GM18520 (cell line): ENCODE results near the gene GNPTAB.
"Not testable (repeated sequence)": the region's sequence is repeated elsewhere in the genome, so short reads cannot be mapped to it uniquely, and the experiment has no call there.

Experiments used
- ATAC-seq: cut with Tn5 transposase; IDR thresholded peaks from one replicate; pipeline ENCODE4 v1.9.1; 2021; ENCODE audit not compliant: unreplicated experiment

Gene GNPTAB

GRCh38 chr12:101740980-101741379 lies 89.8 kb downstream of the GNPTAB start:
- no peak for ATAC-seq

- ATAC-seq: no peak
Observed at GRCh38 chr12:101740566-101740965, 90.2 kb downstream of the GNPTAB start.

- ATAC-seq: no peak
Observed at GRCh38 chr12:101738920-101739665, 91.7 kb downstream of the GNPTAB start, which contains the start of gene SYCP3. Gene SYCP3 (minus strand): TSS chr12:101739462. CDS start chr12:101737935, 1,527 bp downstream.

DNA sequence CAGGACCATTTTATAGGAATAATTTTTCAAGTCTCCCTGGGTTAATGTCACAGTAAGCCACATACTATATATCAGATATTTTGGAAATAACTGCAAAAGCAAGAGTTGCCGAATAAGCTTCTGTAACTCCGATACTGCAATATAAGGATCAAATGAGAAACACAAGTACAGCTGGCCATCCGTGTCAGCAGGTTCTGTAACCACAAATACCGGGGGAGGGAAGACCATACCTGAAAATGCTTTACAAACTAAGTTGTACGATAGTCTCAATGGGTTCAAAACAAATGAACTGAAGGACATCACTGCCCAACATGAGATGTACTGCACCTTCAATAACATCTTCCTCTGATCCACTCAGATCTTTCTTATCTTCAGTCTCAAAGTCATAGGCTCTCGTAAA lies 93.3 kb downstream of the GNPTAB start:
- no peak for ATAC-seq

GRCh38 chr12:101734482-101734881 lies 96.3 kb downstream of the GNPTAB start:
- not testable (repeated sequence) for ATAC-seq

DNA sequence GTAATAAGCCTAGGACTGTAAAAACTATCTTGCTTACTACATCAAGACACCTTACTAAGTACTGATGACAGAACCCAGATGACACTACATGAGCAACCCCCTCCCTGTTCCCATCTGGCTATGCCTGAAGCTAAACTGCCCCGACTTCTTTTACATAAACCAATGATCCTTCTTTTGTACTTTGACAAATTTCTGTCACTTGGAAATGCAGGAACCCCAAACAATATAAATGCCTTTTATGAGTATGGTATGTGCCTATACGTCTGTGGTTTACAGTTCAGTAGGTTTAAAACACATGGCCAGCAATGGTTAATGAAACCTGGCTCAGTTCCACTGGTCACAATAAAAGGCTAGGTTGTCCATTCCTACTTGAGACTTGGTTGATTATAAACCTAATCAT lies 97.6 kb downstream of the GNPTAB start:
- ATAC-seq: no peak

DNA sequence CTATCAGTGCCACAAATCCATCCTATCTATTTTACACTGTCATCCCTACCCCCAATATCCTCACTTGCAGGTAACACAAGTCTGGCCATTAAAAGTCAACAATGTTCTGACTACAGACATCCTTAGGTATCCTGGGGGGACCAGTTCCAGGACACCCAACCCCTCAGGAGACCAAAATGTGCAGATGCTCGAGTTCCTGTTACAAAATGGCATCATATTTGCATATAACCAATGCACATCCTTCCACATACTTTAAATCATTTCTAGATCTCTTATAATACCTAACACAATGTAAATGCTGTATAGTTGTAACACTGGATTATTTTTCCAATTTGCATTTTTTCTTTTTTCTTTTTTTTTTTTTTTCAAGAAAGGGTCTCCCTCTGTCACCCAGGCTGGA lies 98.4 kb downstream of the GNPTAB start:
- no peak for ATAC-seq

DNA sequence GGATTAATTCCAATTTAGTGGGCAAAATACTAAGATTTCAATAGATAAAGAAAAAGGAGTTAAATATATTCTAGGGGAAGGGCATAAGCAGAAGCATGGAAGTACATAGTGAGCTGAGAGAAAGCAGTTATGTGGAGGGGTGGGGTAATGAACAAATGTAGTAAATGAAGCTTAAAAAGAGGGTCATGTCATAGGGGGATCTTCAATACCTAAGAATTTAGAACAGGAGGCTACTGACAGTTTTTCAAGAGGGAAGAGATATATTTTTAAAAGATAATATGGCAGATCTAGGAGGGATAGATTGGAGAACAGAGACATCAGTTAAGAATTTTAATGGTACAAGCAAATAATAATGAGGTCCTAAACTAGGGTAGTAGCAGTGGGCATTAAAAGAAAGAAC lies 100.9 kb downstream of the GNPTAB start:
- no peak for ATAC-seq

DNA sequence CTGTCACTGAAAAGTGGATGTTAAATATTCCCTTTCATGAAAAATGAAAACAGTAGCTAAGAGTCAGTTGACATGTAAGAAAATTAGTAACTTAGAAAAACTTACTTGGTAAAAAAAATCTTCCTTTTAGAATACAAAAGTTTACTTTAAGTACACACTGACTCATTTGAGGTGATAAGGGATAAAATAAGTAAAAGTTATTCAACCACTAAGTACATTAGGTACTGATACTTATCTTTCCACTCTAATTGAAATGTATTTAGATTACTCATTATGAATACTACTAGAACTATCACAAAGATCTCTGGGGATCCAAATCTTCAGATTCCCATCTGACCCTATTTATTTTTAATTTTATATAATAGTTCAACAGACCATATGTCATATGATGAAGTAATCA lies 103.7 kb downstream of the GNPTAB start:
- no peak for ATAC-seq

GRCh38 chr12:101722392-101722791 lies 108.4 kb downstream of the GNPTAB start:
- ATAC-seq: no peak

GRCh38 chr12:101720118-101720517 lies 110.6 kb downstream of the GNPTAB start:
- no peak for ATAC-seq

DNA sequence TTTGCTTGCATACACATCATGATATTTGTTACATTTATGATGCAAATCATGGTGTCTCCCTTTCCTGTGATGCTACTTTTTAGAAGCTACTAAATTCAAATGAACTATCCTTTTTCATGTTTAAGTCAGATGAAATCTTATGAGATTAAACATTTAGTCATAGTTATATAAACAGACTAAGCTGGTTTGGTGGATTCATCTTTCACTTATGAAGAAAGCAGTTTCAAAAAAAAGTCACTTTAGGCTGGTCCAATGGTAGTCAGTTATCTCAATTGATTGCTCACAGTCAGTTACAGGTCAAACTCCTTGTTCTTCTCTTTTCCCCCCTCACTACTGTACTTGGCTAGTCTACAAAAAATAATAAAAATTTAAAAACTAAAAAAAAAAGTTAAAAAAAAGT lies 111.2 kb downstream of the GNPTAB start:
- no peak for ATAC-seq

DNA sequence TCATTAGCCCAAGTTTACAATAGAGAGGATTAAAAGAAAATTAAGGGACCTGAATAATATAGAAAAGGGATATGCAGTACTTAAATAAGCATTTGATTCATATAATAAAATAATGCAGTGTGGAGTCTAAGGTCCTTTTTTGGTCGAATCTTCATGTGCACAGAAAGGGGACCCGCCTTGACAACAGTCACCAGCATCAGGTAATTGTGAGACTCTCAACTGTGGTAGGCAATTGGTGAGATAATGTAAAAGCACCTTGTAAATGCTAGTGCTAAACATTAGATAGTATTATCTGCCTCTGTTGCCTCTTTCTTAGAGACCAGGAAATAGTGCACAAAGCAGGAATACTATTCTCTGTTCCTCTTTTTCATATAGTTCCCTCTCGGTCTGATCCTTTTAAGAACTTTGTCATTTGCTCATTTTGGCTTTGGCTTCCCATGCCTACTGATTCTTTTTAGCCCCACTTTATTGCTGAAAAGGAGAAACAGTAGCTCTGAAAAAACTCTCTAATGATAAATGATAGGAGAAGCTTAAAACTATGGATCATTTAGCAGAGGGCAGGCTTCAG lies 115.8 kb downstream of the GNPTAB start:
- ATAC-seq: no peak

DNA sequence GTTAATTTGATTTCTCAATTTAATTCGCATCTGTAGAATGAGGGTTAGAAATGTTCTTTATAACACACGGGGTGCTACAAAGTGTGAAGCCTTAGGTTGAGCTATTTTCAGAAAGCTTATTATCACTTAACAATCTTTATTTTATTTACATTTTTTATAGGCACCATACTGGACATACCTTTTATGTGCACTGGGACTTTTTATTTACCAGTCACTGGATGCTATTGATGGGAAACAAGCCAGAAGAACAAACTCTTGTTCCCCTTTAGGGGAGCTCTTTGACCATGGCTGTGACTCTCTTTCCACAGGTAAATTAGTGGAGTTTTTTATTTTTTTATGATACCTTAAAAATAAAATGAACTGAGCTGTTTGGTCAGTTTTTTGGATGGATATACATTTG lies 116.8 kb downstream of the GNPTAB start:
- ATAC-seq: no peak

DNA sequence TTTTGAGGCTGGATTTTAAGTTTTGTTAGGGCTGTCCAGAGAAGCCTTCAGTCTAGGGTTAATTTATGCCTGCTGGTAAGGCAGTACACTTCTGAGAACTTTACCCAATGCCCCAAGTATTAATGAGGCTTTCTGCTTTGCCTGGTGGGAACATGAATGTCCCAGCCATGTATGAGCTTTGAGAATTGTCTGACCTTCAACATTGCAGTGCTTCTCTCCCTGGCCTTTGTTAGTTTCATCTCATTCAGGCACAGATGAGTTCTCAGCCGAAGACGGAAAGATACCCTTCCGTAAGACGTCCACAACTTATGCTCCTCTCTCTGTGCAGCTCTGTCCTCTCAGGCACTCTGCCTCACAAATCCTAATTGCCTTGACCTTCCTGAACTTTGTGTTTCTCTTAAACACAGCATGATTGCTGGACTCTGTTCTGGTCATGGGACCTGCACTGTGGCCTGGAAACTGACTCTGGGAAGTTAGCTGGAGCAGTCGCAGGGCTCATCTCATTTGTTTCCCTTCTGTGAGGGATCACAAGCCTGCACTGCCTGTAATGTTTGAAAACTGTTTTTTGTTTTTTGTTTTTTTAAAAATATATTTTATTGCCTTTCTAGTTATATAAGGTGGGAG lies 117.6 kb downstream of the GNPTAB start:
- no peak for ATAC-seq

GRCh38 chr12:101710288-101710687 lies 120.5 kb downstream of the GNPTAB start:
- ATAC-seq: no peak

- no peak for ATAC-seq
Observed at GRCh38 chr12:101707131-101707782, 123.5 kb downstream of the GNPTAB start.

DNA sequence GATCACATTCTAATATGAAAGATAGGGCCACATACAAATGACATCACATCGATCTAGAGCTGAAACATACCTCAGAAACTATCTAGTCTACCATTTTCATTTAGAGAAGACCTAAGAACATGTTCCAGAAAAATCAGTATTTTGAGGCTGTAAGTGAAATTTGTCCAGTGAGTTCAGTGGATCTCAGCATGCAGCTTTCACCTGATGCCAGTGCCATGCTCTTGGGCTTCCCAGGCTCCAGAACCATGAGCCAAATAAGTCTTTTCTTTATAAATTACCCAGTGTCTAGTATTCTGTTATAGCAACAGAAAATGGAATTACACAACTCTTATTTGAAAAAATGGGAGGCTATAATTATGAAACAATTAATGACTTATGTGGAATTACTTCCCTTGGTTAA lies 124.4 kb downstream of the GNPTAB start:
- ATAC-seq: no peak

DNA sequence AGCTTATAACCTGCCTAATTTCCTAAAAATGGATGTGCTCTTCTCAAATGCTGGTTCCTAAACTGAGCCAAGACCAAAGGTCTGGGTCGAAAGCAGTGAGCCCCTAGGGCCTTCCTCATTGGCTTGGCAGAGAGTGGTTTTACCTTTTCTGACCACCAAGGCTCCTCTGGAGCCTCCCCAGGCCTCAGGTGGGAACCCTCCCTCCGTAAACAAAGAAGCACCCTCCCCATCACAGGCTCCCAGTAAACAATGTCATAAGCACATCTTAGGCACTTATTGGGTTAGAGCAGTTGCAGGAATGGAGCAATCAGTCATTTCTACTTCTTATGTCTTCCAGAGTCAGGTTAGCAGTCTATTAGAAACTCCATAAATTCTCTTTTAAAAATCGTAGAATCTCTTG lies 127.3 kb downstream of the GNPTAB start:
- ATAC-seq: no peak

DNA sequence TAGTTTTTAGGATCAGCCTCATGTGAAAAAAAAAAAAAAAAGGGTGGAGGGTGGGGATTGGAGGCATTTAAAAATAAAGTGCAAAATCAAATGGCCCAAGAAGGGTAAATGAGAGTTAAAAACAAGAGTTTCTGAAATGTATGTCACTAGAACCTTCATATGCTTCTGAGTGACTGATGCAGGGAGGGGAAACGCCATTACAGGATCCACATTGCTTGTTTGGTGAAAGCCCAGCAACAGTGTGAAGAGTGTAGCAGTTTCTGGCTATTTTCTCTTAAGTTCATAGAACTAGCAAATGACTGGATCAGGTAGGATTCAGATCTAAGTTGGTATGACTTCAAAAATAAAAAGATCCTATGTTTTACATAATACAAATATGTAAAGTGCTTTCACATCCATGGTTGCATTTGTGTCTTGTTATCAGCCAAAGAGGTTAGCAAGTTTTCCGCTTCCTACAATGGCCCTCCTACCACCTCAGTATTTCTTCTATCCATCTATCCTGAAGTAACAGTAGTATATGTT lies 130.4 kb downstream of the GNPTAB start:
- ATAC-seq: no peak

DNA sequence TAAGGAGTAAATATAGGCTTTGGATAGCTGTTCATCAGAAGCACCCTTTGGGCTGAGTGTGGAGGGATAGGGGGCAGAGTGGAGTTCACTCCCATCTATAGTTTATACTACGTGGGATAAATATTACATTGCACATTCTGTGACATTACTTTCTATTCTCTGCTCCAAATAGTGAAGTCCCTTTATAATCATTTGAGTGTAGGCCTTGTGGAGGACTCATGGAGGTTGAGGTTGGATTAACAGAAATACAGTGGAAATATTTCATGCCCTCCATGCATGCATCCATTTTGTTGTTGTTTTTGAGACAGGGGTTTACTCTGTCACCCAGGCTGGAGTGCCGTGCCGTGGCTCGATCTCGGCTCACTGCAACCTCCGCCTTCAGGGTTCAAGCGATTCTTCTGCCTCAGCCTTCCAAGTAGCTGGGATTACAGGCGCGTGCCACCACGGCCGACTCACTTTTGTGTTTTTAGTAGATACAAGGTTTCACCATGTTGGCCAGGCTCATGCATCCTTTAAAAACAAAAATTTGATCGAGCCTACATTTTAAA lies 131.9 kb downstream of the GNPTAB start:
- no peak for ATAC-seq
